GM19193 (cell line): Measurements from ENCODE around the gene CORO1C.

Experiments
- POLR2A ChIP-seq: IDR thresholded peaks from 4 replicates; pipeline ENCODE4 v1.6.1; 2011; ENCODE audit not compliant: insufficient read depth, insufficient read length; ENCODE audit errors: extremely low read depth

CORO1C gene

GRCh38 chr12:108633081-108633533 is 98.2 kb downstream of the CORO1C start:
- TF ChIP-seq POLR2A, result no peak

- TF ChIP-seq POLR2A, result no peak
Measured at GRCh38 chr12:108630481-108631207, 100.7 kb downstream of the CORO1C start.

- TF ChIP-seq POLR2A, result no peak
Measured at GRCh38 chr12:108629824-108630476, 101.4 kb downstream of the CORO1C start.

GRCh38 chr12:108629151-108629550 is 102.2 kb downstream of the CORO1C start:
- no peak for TF ChIP-seq POLR2A

- no peak for TF ChIP-seq POLR2A
Measured at GRCh38 chr12:108627134-108627920, 104.0 kb downstream of the CORO1C start.

- TF ChIP-seq POLR2A, result no peak
Measured at GRCh38 chr12:108625228-108625627, 106.1 kb downstream of the CORO1C start.

GRCh38 chr12:108623577-108623976 is 107.7 kb downstream of the CORO1C start:
- TF ChIP-seq POLR2A, result no peak

GRCh38 chr12:108622921-108623514 is 108.3 kb downstream of the CORO1C start:
- no peak for TF ChIP-seq POLR2A

GRCh38 chr12:108622421-108622820 is 108.9 kb downstream of the CORO1C start:
- no peak for TF ChIP-seq POLR2A

- no peak for TF ChIP-seq POLR2A
Measured at GRCh38 chr12:108621161-108621560, 110.2 kb downstream of the CORO1C start.

GRCh38 chr12:108620236-108620879 is 111.0 kb downstream of the CORO1C start:
- no peak for TF ChIP-seq POLR2A

- no peak for TF ChIP-seq POLR2A
Measured at GRCh38 chr12:108619369-108620160, 111.8 kb downstream of the CORO1C start.

GRCh38 chr12:108618079-108618952 is 113.0 kb downstream of the CORO1C start:
- TF ChIP-seq POLR2A, result peak; percentile 23
